ENCODE data around the gene ACSM2B.
"Not testable (repeated sequence)": the region's sequence is repeated elsewhere in the genome, so short reads cannot be mapped to it uniquely, and the experiment has no call there.

DNA sequence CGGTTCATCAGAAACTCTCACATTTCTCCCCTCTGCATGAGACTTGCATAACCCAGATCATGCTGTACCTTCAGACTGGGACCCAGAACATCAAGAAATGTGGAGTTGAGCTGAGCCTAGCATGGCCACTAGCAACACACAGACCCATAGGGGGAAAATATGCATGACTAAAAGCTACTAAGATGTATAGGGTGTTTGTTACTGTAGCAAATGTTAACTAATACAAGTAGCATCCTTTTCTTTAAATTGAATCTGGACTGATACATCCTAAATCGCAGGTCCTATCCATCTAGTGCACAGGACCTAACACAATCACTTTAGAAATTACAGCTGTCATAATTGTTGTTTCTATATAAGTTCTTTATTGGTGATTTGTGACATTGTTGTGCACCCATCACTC, 10.8 kb downstream of the ACSM2B start:
- not testable (repeated sequence) for TF ChIP-seq EZH2 (IDR thresholded peaks at IDR 0.05; ENCODE audit: borderline replicate concordance, low read length)
- TF ChIP-seq, protein P1, sequence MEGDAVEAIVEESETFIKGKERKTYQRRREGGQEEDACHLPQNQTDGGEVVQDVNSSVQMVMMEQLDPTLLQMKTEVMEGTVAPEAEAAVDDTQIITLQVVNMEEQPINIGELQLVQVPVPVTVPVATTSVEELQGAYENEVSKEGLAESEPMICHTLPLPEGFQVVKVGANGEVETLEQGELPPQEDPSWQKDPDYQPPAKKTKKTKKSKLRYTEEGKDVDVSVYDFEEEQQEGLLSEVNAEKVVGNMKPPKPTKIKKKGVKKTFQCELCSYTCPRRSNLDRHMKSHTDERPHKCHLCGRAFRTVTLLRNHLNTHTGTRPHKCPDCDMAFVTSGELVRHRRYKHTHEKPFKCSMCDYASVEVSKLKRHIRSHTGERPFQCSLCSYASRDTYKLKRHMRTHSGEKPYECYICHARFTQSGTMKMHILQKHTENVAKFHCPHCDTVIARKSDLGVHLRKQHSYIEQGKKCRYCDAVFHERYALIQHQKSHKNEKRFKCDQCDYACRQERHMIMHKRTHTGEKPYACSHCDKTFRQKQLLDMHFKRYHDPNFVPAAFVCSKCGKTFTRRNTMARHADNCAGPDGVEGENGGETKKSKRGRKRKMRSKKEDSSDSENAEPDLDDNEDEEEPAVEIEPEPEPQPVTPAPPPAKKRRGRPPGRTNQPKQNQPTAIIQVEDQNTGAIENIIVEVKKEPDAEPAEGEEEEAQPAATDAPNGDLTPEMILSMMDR (IDR thresholded peaks at IDR 0.05; ENCODE audit: low read length), result not testable (repeated sequence)

Measured in OCI-LY1 (cell line).